Left lobe of liver (tissue), 2 donors: ENCODE data around the gene SNRNP35. TPM values are rescaled to one million over a fixed set of nuclear protein-coding genes. Genes with fewer than 3 reads are reported as not detected.
"Not testable (repeated sequence)": the region's sequence is repeated elsewhere in the genome, so short reads cannot be mapped to it uniquely, and the experiment has no call there.

Experiments
- ATAC-seq: fragments of 200-7000 bp; cut with Tn5 transposase; one replicate; pipeline ENCODE4 v1.9.1; 2020; ENCODE audit warnings: mild to moderate bottlenecking, moderate library complexity
- DNase-seq: peaks from one replicate; pipeline ENCODE4 v3.0.0-alpha.2; 2020; ENCODE audit warnings: low spot score
- total RNA-seq: library from RNA; stranded (reverse); gene quantifications from one replicate; pipeline ENCODE4 v1.2.1, GENCODE V29; 2021
- donor health status: DM: no; HTN: no; CAD: no; lungs with moderate emphysema.
- donor health status: DM: no; HTN: yes; CAD: no.

Gene SNRNP35
- total RNA-seq, 1 donor from 2014 or later: 7.6 TPM

DNA sequence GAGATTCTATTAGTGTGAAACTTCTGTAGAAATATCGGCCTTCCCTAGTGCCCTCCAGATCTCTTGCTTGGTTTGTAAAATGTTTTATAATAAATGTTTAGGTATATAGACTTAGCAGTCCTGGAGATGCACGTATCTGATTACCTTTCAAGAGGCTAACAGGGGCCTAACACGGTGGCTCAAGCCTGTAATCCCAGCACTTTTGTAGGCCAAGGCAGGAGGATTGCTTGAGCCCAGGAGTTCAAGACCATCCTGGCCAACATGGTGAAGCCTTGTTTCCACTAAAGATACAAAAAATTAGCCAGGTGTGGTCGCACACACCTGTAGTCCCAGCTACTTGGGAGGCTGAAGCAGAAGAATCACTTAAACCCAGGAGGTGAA is 11.6 kb upstream of the SNRNP35 start:
- no peak for ATAC-seq
- DNase-seq: no peak

DNA sequence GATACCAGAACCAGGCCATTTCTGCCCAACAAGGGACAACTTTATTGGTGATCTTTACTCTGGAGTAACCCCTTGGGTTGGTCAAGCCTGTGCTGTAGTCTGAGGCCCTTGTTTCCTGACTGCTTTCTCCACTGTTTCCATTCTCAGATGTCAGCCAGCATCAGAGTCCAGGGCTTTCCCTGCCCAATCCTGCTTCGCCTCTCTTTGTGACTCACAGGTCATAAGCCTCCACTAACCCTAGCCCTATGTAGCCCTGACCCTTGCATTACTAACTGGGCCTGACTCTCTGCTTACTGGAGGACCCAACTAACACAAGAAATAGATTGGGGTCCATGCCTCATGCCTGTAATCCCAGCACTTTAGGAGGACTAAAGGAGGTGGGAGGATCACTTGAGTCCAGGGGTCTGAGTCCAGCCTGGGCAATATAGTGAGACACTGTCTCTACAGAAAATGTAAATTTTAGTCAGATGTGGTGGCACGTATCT is 8.6 kb upstream of the SNRNP35 start:
- no peak for DNase-seq
- no peak for ATAC-seq

DNA sequence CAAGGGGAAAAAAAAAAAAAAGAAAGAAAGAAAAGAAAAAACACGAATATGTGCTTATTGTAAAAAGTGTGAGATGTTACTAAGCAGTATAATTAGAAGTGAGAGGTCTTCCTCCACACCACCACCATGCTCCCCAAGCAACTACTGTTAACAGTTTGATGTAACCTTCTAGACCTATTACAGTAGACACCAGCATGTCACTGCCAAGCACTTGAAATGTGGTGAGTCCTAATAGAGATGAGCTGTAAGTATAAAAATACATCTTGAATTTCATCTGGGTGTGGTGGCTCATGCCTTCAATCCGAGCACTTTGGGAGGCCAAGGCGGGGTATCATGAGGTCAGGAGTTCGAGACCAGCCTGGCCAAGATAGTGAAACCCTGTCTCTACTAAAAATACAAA is 8.1 kb upstream of the SNRNP35 start:
- ATAC-seq: no peak

DNA sequence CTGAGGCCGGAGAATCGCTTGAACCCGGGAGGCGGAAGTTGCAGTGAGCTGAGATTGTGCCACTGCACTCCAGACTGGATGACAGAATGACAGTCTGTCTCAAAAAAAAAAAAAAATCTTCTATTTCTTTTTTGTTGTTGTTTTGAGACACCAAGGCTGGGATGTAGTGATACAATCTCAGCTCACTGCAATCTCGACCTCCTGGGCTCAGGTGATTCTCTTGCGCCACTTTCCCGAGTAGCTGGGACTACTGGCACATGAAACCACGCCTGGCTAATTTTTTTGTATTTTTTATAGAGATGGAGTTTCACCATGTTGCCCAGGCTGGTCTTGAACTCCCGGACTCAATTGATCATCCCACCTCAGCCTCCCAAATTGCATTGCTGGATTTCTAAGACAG is 7.3 kb upstream of the SNRNP35 start:
- DNase-seq (no peak), ATAC-seq (no peak)

More for the DNA sequence above, 8.1 kb upstream of the SNRNP35 start:
- no peak for DNase-seq

DNA sequence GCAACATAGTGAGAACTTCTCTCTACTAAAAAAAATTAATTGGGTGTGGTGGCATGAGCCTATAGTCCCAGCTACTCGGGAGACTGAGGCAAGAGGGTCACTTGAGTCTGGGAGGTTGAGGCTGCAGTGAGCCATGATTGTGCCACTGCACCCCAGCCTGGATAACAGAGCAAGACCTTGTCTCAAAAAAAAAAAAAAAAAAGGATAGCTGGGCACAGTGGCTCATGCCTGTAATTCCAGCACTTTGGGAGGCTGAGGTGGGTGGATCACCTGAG is 5.7 kb upstream of the SNRNP35 start:
- ATAC-seq, DNase-seq: not testable (repeated sequence)

DNA sequence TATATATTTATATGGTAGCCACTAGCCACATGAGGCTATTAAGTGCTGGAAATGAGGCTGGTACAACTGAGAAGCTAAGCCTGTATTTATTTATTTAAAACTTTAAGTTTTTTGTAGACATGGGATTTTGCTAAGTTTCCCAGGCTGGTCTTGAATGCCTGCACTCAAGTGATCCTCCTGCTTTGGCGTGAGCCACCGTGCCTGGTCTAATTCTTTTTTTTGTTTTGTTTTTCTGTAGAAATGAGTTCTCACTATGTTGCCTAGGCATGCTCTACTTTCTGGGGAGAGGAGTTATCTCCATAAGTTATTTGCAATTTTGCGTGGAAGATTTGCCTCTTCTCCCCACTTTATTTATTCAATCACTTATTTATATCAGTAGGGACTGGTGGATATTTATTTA is 4.8 kb upstream of the SNRNP35 start:
- DNase-seq: no peak
- ATAC-seq: no peak

DNA sequence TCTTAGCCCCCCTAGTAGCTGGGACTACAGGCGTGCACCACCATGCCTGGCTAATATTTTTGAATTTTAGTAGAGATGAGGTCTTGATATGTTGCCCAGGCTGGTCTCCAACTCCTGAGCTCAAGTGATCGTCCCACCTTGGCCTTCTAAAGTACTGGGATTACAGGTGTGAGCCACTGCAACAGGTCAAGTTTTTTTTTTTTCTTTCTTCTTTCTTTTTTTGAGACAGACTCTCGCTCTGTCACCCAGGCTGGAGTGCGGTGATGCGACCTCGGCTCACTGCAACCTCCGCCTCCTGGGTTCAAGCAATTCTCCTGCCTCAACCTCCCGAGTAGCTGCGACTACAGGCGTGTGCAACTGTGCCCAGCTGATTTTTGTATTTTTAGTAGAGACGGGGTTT is 5.2 kb downstream of the SNRNP35 start:
- not testable (repeated sequence) for ATAC-seq, DNase-seq

DNA sequence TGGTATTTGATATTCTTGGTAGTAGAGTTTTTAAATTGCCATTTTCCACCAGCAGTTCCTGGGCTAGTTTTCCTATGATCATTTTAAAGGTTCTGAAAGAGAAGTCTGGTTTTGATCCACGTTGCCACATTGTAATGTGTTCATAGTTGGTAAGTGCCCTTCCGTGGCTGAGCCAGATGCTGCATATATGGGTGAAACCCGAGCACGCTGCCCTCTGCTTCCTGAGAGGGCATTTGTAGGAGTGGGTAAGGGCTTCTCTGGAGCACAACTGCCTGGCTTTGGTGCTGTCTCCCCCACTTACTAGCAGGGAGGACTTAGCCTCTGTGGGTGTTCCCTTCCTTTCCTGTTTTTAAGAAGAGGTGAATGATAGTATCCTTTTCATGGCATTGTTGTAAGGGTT is 7.1 kb downstream of the SNRNP35 start:
- ATAC-seq: no peak
- no peak for DNase-seq

DNA sequence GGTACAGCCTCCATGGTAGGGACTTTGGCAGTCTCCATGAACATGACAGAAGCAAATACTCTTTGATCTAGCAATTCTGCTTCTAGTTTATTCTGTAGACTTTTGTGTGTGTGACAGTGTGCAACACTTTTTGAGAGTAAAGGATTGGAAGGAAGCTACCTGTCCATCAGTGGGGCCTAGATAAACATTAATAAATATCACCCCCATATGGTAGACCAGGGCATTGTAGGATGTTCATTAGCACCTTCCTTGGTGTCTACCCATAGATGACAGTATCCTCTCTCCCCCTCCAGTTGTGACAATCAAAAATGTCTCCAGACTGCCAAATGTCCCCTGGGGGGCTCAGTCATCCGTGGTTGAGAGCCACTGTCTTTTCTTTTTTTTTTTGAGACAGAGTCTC is 10.8 kb downstream of the SNRNP35 start:
- ATAC-seq: no peak
- no peak for DNase-seq

DNA sequence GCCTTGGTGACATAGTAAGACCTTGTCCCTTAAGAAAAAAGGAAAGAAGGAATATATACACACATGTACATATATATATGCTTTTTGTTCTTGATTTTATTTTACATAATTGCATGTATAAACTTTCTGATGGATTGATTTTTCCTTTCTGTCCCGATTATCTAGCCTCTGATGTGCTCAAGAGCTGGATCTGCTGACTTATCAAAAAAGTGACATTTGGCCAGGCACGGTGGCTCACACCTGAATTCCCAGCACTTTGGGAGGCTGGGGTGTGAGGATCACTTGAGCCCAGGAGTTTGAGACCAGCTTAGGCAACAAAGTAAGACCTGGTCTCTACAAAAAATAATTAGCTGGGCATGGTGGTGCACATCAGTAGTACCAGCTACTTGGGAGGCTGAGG is 12.0 kb downstream of the SNRNP35 start:
- no peak for ATAC-seq
- no peak for DNase-seq

DNA sequence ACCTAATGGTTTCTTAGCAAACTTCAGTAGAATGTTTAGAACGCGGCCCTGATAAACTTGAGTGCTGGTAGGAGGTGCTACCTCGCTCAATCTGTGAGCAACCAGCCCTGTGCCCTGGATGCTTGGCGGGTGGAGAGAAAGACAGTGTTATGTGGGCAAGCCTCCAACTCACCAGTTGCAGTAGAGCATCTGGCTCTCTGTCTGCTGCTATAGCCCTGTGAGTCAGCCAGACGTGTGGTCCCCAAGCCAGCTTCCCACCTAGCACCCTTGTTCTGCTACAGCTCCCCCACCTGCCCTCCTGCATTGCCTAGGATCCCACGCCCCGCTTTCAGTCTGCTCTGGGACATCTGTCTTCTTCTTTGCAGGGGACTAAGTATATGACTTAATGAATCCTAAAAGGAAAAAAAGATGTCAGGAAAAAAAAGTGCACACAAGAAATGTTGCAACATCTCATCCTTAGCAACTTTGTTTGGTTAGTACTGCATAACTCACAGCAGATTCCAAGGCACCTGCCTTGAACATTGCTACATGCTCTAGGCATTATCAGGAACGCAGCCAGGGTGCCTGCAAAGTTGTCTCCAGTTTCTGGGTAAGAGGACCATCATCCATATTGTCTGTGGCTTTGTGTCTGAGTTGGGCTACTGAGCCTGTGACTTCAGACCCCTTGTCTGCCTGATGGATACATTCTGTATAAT is 13.6 kb downstream of the SNRNP35 start:
- DNase-seq (no peak), ATAC-seq (peak; percentile 60)

DNA sequence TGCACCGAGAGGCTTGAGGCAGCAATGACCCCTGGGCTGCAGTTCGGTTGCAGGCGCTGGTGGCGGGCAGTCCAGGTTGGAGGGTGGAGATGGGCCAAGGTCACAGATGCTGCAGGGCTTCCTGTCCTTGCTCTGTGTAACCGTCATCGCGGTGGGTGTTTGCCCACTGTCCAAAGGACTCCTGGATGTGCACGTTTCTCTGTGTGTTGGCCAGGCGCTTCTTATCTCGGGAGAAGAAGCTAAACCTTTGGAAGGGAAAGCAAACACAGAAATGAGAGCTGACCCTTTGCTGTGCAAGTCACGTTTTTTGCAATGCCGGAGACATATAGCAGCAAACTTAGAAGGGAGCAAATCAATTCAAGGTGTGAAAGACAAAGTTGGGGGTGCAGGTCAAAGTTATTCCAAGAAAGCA is 14.5 kb downstream of the SNRNP35 start:
- peak; percentile 26 for ATAC-seq
- DNase-seq: no peak

DNA sequence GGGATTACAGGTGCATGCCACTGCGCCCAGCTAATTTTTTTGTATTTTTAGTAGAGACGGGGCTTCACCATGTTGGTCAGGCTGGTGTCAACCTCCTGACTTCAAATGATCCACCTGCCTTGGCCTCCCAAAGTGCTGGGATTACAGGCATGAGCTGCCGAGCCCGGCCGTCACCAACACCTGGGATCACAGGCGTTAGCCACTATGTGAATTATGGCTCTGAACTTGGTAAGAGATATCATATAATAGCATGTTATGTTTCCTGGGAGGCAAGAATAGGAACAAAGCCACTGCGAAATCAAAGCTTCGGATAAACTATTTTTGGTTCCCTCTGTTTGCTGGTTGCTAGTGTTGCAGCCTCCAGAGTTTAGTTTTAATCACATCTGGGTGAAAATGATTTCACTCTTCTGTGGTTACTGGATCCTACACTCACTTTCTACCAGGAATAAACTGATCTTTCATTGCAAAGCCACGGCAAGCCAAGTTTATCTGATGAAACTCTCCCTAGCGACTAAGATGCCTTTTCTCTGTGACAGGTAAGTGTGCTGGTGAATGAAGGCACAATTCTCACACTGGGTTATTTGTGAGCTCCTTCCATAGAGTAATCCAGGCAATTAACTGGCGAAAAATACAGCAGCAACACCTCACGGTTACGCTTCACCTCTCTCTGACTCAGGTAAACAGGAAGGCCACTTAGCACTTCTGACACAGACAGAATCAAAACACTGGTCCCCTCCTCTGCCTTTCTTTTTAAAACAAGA is 16.7 kb downstream of the SNRNP35 start:
- ATAC-seq: no peak
- DNase-seq: no peak

DNA sequence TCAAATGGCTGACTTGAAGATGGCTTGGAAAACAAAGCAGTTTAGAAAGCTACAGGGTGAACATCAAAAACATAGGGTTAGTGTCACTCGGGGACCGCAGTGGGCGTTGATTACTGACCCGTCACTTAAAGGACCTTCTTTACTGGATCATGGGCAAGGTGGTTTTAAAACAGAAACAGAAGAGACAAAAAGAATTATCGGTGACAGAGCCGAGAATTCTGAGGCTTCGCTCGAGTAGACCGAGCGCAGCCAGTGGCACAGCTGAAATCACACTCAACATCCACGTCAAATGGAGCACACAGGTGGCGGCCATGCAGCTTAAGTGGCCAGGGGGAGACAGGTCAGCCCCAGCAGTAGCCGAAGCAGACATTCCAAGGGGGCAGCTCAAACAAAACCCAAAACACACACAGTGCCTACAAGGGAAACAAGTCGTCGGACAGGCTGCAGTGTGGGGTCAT is 17.3 kb downstream of the SNRNP35 start:
- no peak for DNase-seq
- no peak for ATAC-seq

DNA sequence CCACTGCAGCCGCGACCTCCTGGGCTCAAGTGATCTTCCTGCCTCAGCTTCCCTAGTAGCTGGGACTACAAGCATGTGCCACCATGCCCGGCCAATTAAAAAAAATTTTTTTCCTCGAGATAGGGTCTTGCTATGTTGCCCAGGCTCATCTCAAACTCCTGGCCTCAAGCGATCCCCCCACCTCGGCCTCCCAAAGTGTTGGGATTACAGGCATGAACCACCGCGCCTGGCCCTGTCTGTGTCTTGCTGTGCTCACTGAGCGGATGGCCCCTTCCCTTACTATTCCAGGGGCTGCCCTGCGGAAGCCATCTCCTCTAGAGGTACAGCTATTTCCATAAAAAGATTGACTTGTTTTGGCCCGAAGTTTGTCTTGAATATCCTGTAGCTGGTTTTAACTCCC is 20.1 kb downstream of the SNRNP35 start:
- DNase-seq (no peak), ATAC-seq (no peak)

DNA sequence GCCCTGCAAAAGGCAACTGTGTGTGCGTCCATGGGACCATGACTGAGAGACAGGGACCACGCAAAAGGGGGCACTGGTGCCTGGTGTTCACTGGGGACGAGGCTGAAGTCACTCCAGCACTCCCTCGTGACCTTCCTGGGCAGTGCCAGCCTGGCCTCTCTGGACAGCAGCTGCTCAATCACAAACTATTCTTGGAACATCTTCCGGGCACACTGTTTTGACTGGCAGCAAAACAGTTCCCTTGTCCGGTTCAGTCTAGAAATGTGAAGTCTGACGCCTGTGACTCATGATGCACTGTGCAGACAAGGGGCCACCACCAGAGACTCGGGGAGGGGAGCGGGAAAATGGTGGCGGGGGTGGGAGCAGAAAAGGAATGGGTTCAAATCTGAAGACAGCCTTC is 20.8 kb downstream of the SNRNP35 start:
- no peak for ATAC-seq
- DNase-seq: no peak

DNA sequence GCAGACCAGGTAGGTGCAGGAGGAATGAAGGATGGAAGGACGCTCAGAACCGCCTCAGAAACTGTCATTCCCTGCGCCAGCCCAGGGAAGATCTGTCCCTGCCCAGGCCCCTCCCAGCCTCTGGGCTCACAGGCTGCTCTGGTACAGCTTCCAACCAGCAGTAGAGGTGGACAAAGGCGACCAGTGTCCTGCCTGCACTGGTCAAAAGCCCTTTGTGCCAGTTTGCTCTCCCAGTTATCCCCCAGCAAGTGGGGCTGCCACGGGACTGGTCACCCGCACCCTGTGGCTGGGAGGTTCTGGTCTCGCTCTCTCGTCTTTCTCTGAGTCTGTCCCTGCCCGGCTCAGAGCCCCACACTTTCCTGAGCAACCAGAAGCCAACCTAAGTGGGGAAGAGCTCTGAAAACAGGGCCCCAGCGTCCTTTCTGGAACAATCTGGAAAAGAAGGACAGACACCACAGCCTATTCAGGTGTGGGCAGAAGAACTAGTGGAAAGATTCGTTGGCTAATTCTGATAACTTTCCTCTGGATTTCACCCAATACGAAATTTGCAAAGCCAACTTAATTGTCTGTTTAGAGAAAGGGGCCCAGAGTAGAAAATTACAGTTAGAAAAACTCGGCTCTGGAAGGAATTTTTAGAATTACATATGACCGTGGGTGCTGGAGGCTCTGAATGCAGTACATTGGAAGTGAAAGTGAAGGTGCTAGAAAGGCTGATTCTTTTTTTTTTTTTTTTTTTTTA is 21.7 kb downstream of the SNRNP35 start:
- ATAC-seq (no peak), DNase-seq (no peak)

DNA sequence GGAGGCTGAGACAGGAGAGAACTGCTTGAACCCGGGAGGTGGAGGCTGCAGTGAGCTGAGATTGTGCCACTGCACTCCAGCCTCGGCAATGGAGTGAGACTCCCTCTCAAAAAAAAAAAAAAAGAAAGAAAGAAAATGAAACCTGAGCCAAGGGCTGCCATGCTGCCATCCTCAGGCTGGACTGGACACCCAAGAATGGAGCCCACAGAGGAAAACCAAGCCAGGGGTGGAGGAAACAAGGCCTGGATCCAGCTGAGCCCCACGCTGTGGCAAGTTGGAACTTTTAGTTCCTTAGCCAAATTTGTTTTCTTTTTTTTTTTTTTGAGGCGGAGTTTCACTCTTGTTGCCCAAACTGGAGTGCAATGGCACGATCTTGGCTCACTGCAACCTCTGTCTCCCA is 23.3 kb downstream of the SNRNP35 start:
- not testable (repeated sequence) for ATAC-seq, DNase-seq

DNA sequence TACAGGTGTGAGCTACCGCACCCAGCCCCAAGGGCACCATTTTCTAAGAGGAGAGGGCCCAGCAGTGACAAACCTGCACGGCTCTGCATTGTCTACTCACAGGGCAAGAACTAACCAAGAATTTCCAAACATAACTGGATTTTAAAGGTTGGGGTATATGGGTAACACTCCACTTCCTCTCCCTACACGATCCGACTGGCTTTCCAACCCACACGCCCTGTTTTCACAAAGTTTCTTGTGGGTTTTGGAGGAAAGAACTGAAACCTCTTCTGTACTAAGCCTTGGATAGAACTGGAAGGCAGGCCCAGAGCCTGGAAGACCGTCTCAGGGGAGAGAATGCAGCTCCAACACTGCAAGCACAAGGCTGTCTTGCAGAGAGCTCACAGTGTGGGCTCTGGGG is 24.9 kb downstream of the SNRNP35 start:
- ATAC-seq (no peak), DNase-seq (no peak)

DNA sequence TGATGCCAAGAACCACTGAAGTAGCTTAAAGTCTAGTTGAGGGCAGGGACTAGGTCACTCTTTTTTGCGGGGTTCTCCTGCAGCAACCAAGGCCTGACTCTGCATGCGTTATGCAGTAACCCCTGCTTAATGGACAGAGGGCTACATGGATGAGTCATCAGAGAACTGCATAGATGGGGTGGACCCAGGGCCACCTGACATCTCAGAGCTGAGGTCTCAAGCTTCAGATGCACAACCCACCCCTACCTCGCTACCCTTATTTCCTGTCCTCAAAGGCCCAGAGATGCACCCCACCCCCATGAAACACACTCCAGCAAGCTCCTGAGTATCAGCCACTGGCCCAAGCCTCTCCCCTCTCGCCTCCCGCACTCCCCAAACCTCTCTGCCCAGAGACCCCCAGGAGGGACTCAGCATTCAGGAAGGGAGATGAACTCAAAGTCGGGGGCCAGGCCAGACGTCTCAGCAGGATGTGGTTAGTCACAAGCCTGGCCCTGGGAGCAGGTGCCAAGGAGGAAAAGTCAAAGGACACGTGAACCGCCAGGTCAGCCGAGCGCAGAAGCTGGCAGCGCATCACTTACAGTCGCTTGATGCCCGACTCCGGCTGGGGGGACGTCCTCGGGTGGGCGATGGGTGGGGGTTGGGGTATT is 25.8 kb downstream of the SNRNP35 start:
- no peak for DNase-seq
- ATAC-seq: no peak

DNA sequence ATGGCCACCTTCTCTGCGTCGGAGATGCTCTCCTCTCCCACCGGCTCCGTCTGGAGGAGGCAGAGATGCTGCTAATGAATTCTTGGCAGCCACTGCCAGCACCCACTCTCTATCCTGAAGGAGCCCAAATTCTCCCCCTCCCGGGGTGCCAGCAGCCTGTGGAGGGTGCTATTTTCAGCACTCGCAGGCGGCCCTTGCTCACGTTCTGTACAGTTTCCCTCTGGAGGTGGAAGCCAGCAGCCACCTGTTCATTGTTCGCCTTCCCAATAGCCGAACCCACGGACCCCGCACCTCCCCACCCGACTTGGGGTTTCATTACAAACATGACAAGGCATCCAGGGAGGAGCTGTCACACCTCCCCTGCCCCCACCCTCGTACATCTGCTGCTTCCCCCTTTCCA is 27.8 kb downstream of the SNRNP35 start:
- DNase-seq: no peak
- ATAC-seq: no peak
